ENCODE results near the gene SCAMP5. TPM values are rescaled to one million over a fixed set of nuclear protein-coding genes. Genes with fewer than 3 reads are reported as not detected.

The SCAMP5 gene
- total and polyA plus RNA-seq, 7 experiments from 2014 or later, result 0.06 to 9.5 (median 0.51) TPM

DNA sequence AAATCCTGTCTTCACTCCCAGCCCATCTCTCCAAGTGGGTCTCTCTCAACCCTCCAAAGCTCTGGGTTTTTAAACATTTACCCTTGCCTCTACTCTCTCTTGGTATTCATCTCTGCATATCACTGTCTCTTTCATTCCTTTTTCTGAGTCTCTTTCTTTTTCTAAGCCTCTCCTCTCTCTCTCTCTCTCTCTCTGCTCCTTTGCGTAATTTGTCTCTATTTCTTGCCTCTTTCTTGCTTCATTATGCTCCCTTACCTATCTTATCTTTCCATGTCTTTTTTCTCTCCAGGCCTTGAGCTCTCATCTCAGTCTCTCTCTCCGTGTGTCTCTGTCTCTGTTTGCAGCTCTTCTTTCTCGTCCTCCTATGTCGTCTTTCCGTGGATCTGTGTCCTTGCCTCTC is 678 bp upstream of the SCAMP5 start:
- POLR2A ChIA-PET, result interaction anchor here (0.6 to 1.5 kb wide), 3 partner anchors 29 to 165 kb away, joined by 3 to 4 read pairs (median 3); partner anchors contain the start of genes PPCDC and RPP25
- H3K9me3 Mint-ChIP-seq, result peaks cover 0 to 3% (median 0%) of the 10 kb centered on the region in 11 donors
- H3K36me3 Mint-ChIP-seq, result peaks cover 0 to 4% (median 0%) of the 10 kb centered on the region in 5 donors
- ATAC-seq, result no peak
- no peak for DNase-seq
- Histone ChIP-seq H3K36me3 (ENCODE audit: control insufficient read depth in 2 of 3, insufficient read depth in 3 of 3, low read length in 3 of 3) (no peaks in the 10 kb centered on the region), H3K27me3 (ENCODE audit: control insufficient read depth in 2 of 2, insufficient read depth in 2 of 2, low read length in 2 of 2) (no peaks in the 10 kb centered on the region), H3K27ac (ENCODE audit: low read depth, low read length) (no peak overlapping the region), H3K4me1 (ENCODE audit: control insufficient read depth in 2 of 2, insufficient read depth in 2 of 2, low read length in 2 of 2) (peaks cover 8 to 9% of the 10 kb centered on the region in 2 donors), H3K9me3 (ENCODE audit: control insufficient read depth in 2 of 3, low read length in 3 of 3) (no peaks in the 10 kb centered on the region), H3K4me3 (ENCODE audit: low read length) (peak overlapping the region; percentile 43)
- CTCF ChIA-PET, result interaction anchor here (0.6 kb wide), 1 partner anchor 38 kb away, joined by 3 read pairs; no protein-coding TSS in a partner anchor
- H3K27me3 Mint-ChIP-seq, result peaks cover 10 to 37% (median 27%) of the 10 kb centered on the region in 5 donors
- H3K4me1 Mint-ChIP-seq, result peaks cover 8 to 20% (median 15%) of the 10 kb centered on the region in 7 donors
- peak overlapping the region; percentile 51 to 97 (median 79) for H3K4me3 Mint-ChIP-seq
- intact Hi-C loops (cut with micrococcal nuclease), result loop anchor here (1.0 kb wide), 4 partner anchors 29 to 210 kb away; partner anchors contain the start of genes PPCDC (in 2 of the 2), CPLX3 (in 1 of the 2) and RPP25 (in 1 of the 2)
- H3K27ac Mint-ChIP-seq, result peak overlapping the region in 2 of 9 donors; percentile 31 to 75

DNA sequence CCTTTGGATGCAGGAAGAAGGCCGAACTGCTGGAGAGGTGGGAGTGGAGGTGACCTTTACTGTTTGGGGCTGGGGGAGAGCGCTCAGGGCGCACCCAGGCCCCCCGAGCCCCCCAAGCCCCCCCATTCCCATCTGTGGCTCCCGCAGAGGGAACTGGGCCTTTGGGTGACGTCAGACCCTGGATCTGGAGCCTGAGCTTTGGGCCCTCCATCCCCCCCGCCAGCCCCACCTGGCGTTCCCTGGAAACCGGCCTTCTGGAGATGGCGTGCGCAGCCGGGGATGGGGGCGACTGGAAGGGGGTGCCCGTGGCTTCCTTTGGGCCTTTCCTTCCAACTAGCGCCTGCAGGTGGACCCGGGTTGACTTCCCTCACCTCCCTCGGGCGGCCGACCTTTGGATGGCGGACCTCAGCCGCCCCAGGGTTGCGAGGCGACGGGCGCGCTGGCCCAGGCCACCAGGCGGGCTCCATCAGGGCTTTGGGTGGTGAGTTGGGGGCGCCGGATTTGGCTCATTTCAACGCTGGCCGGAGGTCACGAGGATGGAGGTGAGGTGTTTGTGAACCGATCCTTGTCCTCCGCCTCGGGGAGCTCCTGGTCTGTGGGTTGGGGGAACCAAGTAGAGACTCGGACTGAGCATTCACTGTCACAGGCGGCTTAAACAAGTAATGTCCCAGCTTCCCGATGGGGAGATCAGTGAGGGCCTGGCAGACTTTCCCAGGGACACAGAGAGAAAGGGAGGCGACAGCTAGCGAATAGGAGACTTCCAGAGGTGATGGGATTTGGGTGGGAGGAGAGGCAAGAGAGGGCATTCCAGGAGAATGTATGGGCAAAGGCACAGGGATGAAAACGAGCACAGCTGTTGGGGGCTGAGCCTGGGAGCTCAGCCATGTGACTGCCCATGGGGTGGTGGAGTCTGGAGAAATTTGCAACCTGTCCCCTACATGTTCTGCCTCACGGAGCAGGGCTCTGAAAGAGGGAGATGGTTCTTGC is 709 bp downstream of the SCAMP5 start:
- Histone ChIP-seq H3K27ac (ENCODE audit: low read depth, low read length) (no peak overlapping the region), H3K4me1 (ENCODE audit: control insufficient read depth in 2 of 2, insufficient read depth in 2 of 2, low read length in 2 of 2) (peaks cover 8 to 9% of the 10 kb centered on the region in 2 donors), H3K4me3 (ENCODE audit: low read length) (peak overlapping the region; percentile 75), H3K9me3 (ENCODE audit: control insufficient read depth in 2 of 3, low read length in 3 of 3) (no peaks in the 10 kb centered on the region), H3K36me3 (ENCODE audit: control insufficient read depth in 2 of 3, insufficient read depth in 3 of 3, low read length in 3 of 3) (no peaks in the 10 kb centered on the region), H3K27me3 (ENCODE audit: control insufficient read depth in 2 of 2, insufficient read depth in 2 of 2, low read length in 2 of 2) (no peaks in the 10 kb centered on the region)
- ChIA-PET POLR2A (interaction anchor here (1.5 kb wide), 1 partner anchor 27 kb away, joined by 3 read pairs; the partner anchor contains the start of gene PPCDC), CTCF (interaction anchor here (0.6 kb wide), 2 partner anchors 8 to 152 kb away, joined by 3 to 4 read pairs; no protein-coding TSS in a partner anchor)
- DNase-seq (peak in 1 of 9 donors; percentile 7), ATAC-seq (no peak)
- H3K9me3 Mint-ChIP-seq, result peaks cover 0 to 4% (median 0%) of the 10 kb centered on the region in 11 donors
- H3K4me3 Mint-ChIP-seq, result peak overlapping the region; percentile 73 to 97 (median 80)
- peaks cover 0 to 4% (median 0%) of the 10 kb centered on the region in 5 donors for H3K36me3 Mint-ChIP-seq
- H3K27ac Mint-ChIP-seq, result peak overlapping the region in 1 of 9 donors; percentile 22
- peaks cover 10 to 34% (median 31%) of the 10 kb centered on the region in 5 donors for H3K27me3 Mint-ChIP-seq
- intact Hi-C loops (cut with micrococcal nuclease), result loop anchor here (1.0 kb wide), 4 partner anchors 27 to 208 kb away; partner anchors contain the start of genes PPCDC (in 2 of the 2), CPLX3 (in 1 of the 2) and RPP25 (in 1 of the 2)
- peaks cover 8 to 22% (median 15%) of the 10 kb centered on the region in 7 donors for H3K4me1 Mint-ChIP-seq

DNA sequence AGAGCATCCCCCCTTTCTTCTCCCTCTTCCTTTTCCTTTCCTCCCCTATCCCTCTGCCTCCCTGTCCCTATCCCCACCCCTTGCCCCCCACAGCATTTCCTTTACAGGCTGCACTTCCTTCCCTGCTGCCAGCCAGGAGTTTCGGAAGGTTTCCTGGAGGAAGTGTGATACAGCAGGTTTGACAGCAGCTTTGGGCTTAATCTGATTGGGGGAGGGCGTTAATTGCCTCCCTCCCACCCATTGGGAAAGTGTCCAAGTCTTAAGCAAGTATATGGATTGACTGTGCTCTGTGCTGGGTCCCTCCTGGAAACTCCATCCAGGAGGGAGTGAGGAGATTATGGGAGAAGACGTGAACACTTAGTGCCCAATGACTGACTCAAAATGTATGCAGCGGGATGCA is 1.8 kb downstream of the SCAMP5 start:
- H3K9me3 ChIP-seq (ENCODE audit: control insufficient read depth in 2 of 3, low read length in 3 of 3), result no peaks in the 10 kb centered on the region
- intact Hi-C loops (cut with micrococcal nuclease), result no loop called here
- peaks cover 10 to 34% (median 27%) of the 10 kb centered on the region in 5 donors for H3K27me3 Mint-ChIP-seq
- POLR2A ChIA-PET, result interaction anchor here (0.7 kb wide), 1 partner anchor 40 kb away, joined by 3 read pairs; the partner anchor contains the start of gene RPP25
- H3K4me3 ChIP-seq (ENCODE audit: low read length), result no peak overlapping the region
- H3K9me3 Mint-ChIP-seq, result peaks cover 0 to 4% (median 0%) of the 10 kb centered on the region in 11 donors
- no peaks in the 10 kb centered on the region for H3K36me3 ChIP-seq (ENCODE audit: control insufficient read depth in 2 of 3, insufficient read depth in 3 of 3, low read length in 3 of 3)
- H3K4me3 Mint-ChIP-seq, result peak overlapping the region in 7 of 10 donors; percentile 12 to 97 (median 59)
- CTCF ChIA-PET, result no interaction called here
- H3K4me1 Mint-ChIP-seq, result peaks cover 8 to 22% (median 15%) of the 10 kb centered on the region in 7 donors
- ATAC-seq, result no peak
- H3K27me3 ChIP-seq (ENCODE audit: control insufficient read depth in 2 of 2, insufficient read depth in 2 of 2, low read length in 2 of 2), result no peaks in the 10 kb centered on the region
- H3K4me1 ChIP-seq (ENCODE audit: control insufficient read depth in 2 of 2, insufficient read depth in 2 of 2, low read length in 2 of 2), result peaks cover 8 to 9% of the 10 kb centered on the region in 2 donors
- H3K27ac ChIP-seq (ENCODE audit: low read depth, low read length), result no peak overlapping the region
- DNase-seq, result no peak
- peak overlapping the region in 1 of 9 donors; percentile 32 for H3K27ac Mint-ChIP-seq
- peaks cover 0 to 4% (median 0%) of the 10 kb centered on the region in 5 donors for H3K36me3 Mint-ChIP-seq

DNA sequence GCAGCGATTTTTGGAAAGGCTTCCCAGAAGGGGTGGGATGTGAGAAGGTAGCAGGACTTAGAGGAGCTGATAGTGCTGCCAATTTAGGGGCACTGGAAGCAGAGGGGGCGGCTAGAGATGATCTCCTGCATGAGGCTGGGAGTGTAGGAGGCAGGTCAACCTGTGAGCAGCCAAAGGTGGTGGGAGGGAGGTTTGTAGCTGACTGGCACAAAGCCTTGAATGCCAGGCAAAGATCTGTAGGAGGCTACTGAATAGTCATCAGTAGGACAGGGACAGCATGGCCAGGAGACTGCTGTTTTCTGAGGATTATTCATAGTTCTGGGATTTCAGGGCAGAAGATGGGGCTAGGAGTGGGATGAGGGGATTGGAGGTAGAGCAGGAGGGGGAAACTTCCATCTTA is 2.2 kb downstream of the SCAMP5 start:
- intact Hi-C loops (cut with micrococcal nuclease), result no loop called here
- H3K27me3 Mint-ChIP-seq, result peaks cover 10 to 34% (median 23%) of the 10 kb centered on the region in 5 donors
- Histone ChIP-seq H3K9me3 (ENCODE audit: control insufficient read depth in 2 of 3, low read length in 3 of 3) (no peaks in the 10 kb centered on the region), H3K4me3 (ENCODE audit: low read length) (no peak overlapping the region), H3K27me3 (ENCODE audit: control insufficient read depth in 2 of 2, insufficient read depth in 2 of 2, low read length in 2 of 2) (no peaks in the 10 kb centered on the region), H3K27ac (ENCODE audit: low read depth, low read length) (no peak overlapping the region), H3K36me3 (ENCODE audit: control insufficient read depth in 2 of 3, insufficient read depth in 3 of 3, low read length in 3 of 3) (no peaks in the 10 kb centered on the region), H3K4me1 (ENCODE audit: control insufficient read depth in 2 of 2, insufficient read depth in 2 of 2, low read length in 2 of 2) (peaks cover 8 to 9% of the 10 kb centered on the region in 2 donors)
- no peak for DNase-seq
- peaks cover 0 to 3% (median 0%) of the 10 kb centered on the region in 11 donors for H3K9me3 Mint-ChIP-seq
- no peak for ATAC-seq
- H3K4me3 Mint-ChIP-seq, result peak overlapping the region in 6 of 10 donors; percentile 10 to 66 (median 42)
- POLR2A ChIA-PET, result interaction anchor here (0.7 to 0.8 kb wide), 2 partner anchors 41 to 153 kb away, joined by 3 read pairs; partner anchors contain the start of gene RPP25
- H3K36me3 Mint-ChIP-seq, result peaks cover 0 to 4% (median 0%) of the 10 kb centered on the region in 5 donors
- peaks cover 8 to 22% (median 15%) of the 10 kb centered on the region in 7 donors for H3K4me1 Mint-ChIP-seq
- CTCF ChIA-PET, result no interaction called here
- H3K27ac Mint-ChIP-seq, result no peak overlapping the region

DNA sequence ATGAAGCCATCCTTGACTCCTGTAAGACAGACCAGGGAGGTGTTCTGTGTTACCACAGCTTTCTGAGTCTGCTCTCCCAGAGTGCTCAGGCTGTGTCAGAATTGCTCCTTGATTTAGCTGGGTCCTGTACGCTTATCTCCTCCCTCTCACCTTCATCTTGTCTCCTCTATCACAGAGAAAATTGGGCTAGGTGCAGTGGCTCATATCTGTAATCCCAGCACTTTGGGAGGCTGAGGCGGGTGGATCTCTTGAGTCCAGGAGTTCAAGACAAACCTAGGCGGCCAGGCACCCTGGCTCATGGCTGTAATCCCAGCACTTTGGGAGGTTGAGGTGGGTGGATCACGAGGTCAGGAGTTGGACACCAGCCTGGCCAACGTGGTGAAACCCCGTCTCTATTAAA is 5.9 kb downstream of the SCAMP5 start:
- H3K9me3 Mint-ChIP-seq, result peaks cover 0 to 1% (median 0%) of the 10 kb centered on the region in 11 donors
- H3K27ac ChIP-seq (ENCODE audit: low read depth, low read length), result no peak overlapping the region
- no peak for DNase-seq
- intact Hi-C loops (cut with micrococcal nuclease), result no loop called here
- H3K27ac Mint-ChIP-seq, result no peak overlapping the region
- H3K4me1 Mint-ChIP-seq, result peaks cover 2 to 11% (median 4%) of the 10 kb centered on the region in 7 donors
- ChIA-PET POLR2A (no interaction called here), CTCF (no interaction called here)
- no peak overlapping the region for H3K4me3 Mint-ChIP-seq
- H3K36me3 ChIP-seq (ENCODE audit: control insufficient read depth in 2 of 3, insufficient read depth in 3 of 3, low read length in 3 of 3), result no peaks in the 10 kb centered on the region
- no peak for ATAC-seq
- H3K27me3 Mint-ChIP-seq, result peaks cover 10 to 31% (median 20%) of the 10 kb centered on the region in 5 donors
- H3K9me3 ChIP-seq (ENCODE audit: control insufficient read depth in 2 of 3, low read length in 3 of 3), result no peaks in the 10 kb centered on the region
- H3K4me3 ChIP-seq (ENCODE audit: low read length), result no peak overlapping the region
- H3K27me3 ChIP-seq (ENCODE audit: control insufficient read depth in 2 of 2, insufficient read depth in 2 of 2, low read length in 2 of 2), result no peaks in the 10 kb centered on the region
- H3K36me3 Mint-ChIP-seq, result peaks cover 0 to 4% (median 0%) of the 10 kb centered on the region in 5 donors
- peaks cover under 1 to 1% of the 10 kb centered on the region in 2 donors for H3K4me1 ChIP-seq (ENCODE audit: control insufficient read depth in 2 of 2, insufficient read depth in 2 of 2, low read length in 2 of 2)

DNA sequence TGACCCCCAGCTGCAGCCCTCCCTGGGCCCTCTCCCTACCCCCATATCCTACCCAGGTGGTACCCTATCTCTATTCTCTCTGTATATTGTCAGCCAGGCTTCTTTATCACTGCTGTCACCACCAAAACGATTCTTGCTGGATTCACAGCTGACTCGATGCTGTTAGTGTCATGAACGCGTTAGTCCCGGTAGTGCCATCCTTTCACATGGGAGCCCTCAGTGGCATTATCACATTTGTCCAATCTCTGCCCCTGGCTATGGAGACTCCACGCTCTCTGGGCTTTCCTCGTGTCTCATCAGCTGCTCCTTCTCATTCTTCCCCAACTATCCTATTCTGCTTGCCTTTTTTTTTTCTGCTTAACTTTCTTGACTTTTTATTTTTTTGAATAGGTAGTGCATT is 7.0 kb downstream of the SCAMP5 start:
- peaks cover 0 to 4% (median 0%) of the 10 kb centered on the region in 5 donors for H3K36me3 Mint-ChIP-seq
- no peaks in the 10 kb centered on the region for H3K27me3 ChIP-seq (ENCODE audit: control insufficient read depth in 2 of 2, insufficient read depth in 2 of 2, low read length in 2 of 2)
- H3K4me1 Mint-ChIP-seq, result peaks cover 0 to 3% (median 0%) of the 10 kb centered on the region in 7 donors
- intact Hi-C loops (cut with micrococcal nuclease), result no loop called here
- H3K27ac Mint-ChIP-seq, result no peak overlapping the region
- H3K9me3 Mint-ChIP-seq, result peaks cover 0 to 1% (median 0%) of the 10 kb centered on the region in 11 donors
- no peaks in the 10 kb centered on the region for H3K9me3 ChIP-seq (ENCODE audit: control insufficient read depth in 2 of 3, low read length in 3 of 3)
- peak overlapping the region in 1 of 10 donors; percentile 11 for H3K4me3 Mint-ChIP-seq
- ATAC-seq, result no peak
- H3K36me3 ChIP-seq (ENCODE audit: control insufficient read depth in 2 of 3, insufficient read depth in 3 of 3, low read length in 3 of 3), result no peaks in the 10 kb centered on the region
- no peak for DNase-seq
- ChIA-PET CTCF (no interaction called here), POLR2A (no interaction called here)
- H3K4me3 ChIP-seq (ENCODE audit: low read length), result no peak overlapping the region
- no peaks in the 10 kb centered on the region for H3K4me1 ChIP-seq (ENCODE audit: control insufficient read depth in 2 of 2, insufficient read depth in 2 of 2, low read length in 2 of 2)
- no peak overlapping the region for H3K27ac ChIP-seq (ENCODE audit: low read depth, low read length)
- H3K27me3 Mint-ChIP-seq, result peaks cover 8 to 23% (median 15%) of the 10 kb centered on the region in 5 donors

All from naive thymus-derived CD4-positive, alpha-beta T cell (primary cell).